Measurements from ENCODE around the gene IL17F.

Gene IL17F

GRCh38 chr6:52187098-52187497 is 57.2 kb downstream of the IL17F start:
- DNase-seq: no peak

Data from right forelimb (tissue), 1 donor.